Activated CD4-positive, alpha-beta T cell treated with anti-CD3 and anti-CD28 coated beads, Interleukin-2, amount 10 ng/mL, durations not matched to agents 24 days and 14 days (primary cell): ENCODE data around the gene DTNA. TPM values are rescaled to one million over a fixed set of nuclear protein-coding genes. Genes with fewer than 3 reads are reported as not detected.
"Not testable (repeated sequence)": the region's sequence is repeated elsewhere in the genome, so short reads cannot be mapped to it uniquely, and the experiment has no call there.

Experiments used
- DNase-seq: peaks from one replicate; pipeline ENCODE4 v3.0.0; 2022
- H3K27ac Mint-ChIP-seq: one replicate; pipeline ENCODE4 v1.8.0; 2022; ENCODE audit warnings: mild to moderate bottlenecking, mixed read lengths
- H3K27me3 Mint-ChIP-seq: one replicate; pipeline ENCODE4 v1.8.0; 2022; ENCODE audit warnings: mixed read lengths
- H3K36me3 Mint-ChIP-seq: one replicate; pipeline ENCODE4 v1.8.0; 2022; ENCODE audit warnings: low read depth, mild to moderate bottlenecking, mixed read lengths
- H3K4me1 Mint-ChIP-seq: one replicate; pipeline ENCODE4 v1.8.0; 2021; ENCODE audit warnings: mixed read lengths
- H3K4me3 Mint-ChIP-seq: one replicate; pipeline ENCODE4 v1.8.0; 2022; ENCODE audit warnings: mild to moderate bottlenecking, moderate library complexity, mixed read lengths
- H3K9me3 Mint-ChIP-seq: one replicate; pipeline ENCODE4 v1.8.0; 2021; ENCODE audit warnings: mixed read lengths
- intact Hi-C: fragments of 100-400 bp; cut with micrococcal nuclease; formaldehyde crosslinking; loops from one replicate; pipeline ENCODE4 v1.15.1; 2023
- total RNA-seq: library from RNA; stranded (reverse); gene quantifications from 2 replicates; pipeline ENCODE4 v1.2.3, GENCODE V29; 2022

DTNA gene
- total RNA-seq, 1 donor from 2014 or later, result not detected

GRCh38 chr18:34734056-34734455 lies 24.0 kb downstream of the DTNA start:
- Mint-ChIP-seq H3K4me1 (no peaks in the 10 kb centered on the region), H3K4me3 (no peak overlapping the region), H3K27me3 (peaks cover 4% of the 10 kb centered on the region), H3K9me3 (no peaks in the 10 kb centered on the region), H3K36me3 (no peaks in the 10 kb centered on the region), H3K27ac (no peak overlapping the region)
- intact Hi-C loops, result no loop called here
- DNase-seq, result no peak

GRCh38 chr18:34734526-34734925 lies 24.4 kb downstream of the DTNA start:
- H3K36me3 Mint-ChIP-seq, H3K9me3 Mint-ChIP-seq, H3K27ac Mint-ChIP-seq, DNase-seq, intact Hi-C loops, H3K4me1 Mint-ChIP-seq, H3K27me3 Mint-ChIP-seq, H3K4me3 Mint-ChIP-seq: not testable (repeated sequence)

GRCh38 chr18:34738175-34738894 lies 28.2 kb downstream of the DTNA start:
- intact Hi-C loops, result no loop called here
- no peaks in the 10 kb centered on the region for H3K36me3 Mint-ChIP-seq
- H3K27me3 Mint-ChIP-seq, result no peaks in the 10 kb centered on the region

GRCh38 chr18:34740101-34740500 lies 30.0 kb downstream of the DTNA start:
- no peaks in the 10 kb centered on the region for H3K4me1 Mint-ChIP-seq
- H3K27ac Mint-ChIP-seq, result no peak overlapping the region
- DNase-seq, result no peak
- intact Hi-C loops, result no loop called here
- no peak overlapping the region for H3K4me3 Mint-ChIP-seq
- no peaks in the 10 kb centered on the region for H3K9me3 Mint-ChIP-seq
- H3K27me3 Mint-ChIP-seq, result no peaks in the 10 kb centered on the region
- H3K36me3 Mint-ChIP-seq, result no peaks in the 10 kb centered on the region

More at GRCh38 chr18:34738175-34738894, 28.2 kb downstream of the DTNA start:
- Mint-ChIP-seq H3K4me1 (no peaks in the 10 kb centered on the region), H3K27ac (no peak overlapping the region), H3K4me3 (no peak overlapping the region), H3K9me3 (no peaks in the 10 kb centered on the region)
- DNase-seq, result no peak

GRCh38 chr18:34740724-34741123 lies 30.6 kb downstream of the DTNA start:
- Mint-ChIP-seq H3K4me1 (no peaks in the 10 kb centered on the region), H3K36me3 (no peaks in the 10 kb centered on the region), H3K27ac (no peak overlapping the region), H3K9me3 (no peaks in the 10 kb centered on the region), H3K27me3 (no peaks in the 10 kb centered on the region), H3K4me3 (no peak overlapping the region)
- intact Hi-C loops, result no loop called here
- no peak for DNase-seq

GRCh38 chr18:34741401-34741800 lies 31.3 kb downstream of the DTNA start:
- intact Hi-C loops, result no loop called here

GRCh38 chr18:34742891-34743341 lies 32.8 kb downstream of the DTNA start:
- no peaks in the 10 kb centered on the region for H3K4me1 Mint-ChIP-seq
- H3K27me3 Mint-ChIP-seq, result peaks cover 2% of the 10 kb centered on the region
- DNase-seq, result no peak
- no peak overlapping the region for H3K27ac Mint-ChIP-seq
- no peaks in the 10 kb centered on the region for H3K9me3 Mint-ChIP-seq
- H3K4me3 Mint-ChIP-seq, result no peak overlapping the region
- no peaks in the 10 kb centered on the region for H3K36me3 Mint-ChIP-seq
- intact Hi-C loops, result no loop called here

More at GRCh38 chr18:34741401-34741800, 31.3 kb downstream of the DTNA start:
- Mint-ChIP-seq H3K4me1 (no peaks in the 10 kb centered on the region), H3K27me3 (no peaks in the 10 kb centered on the region), H3K9me3 (no peaks in the 10 kb centered on the region), H3K36me3 (no peaks in the 10 kb centered on the region), H3K27ac (no peak overlapping the region), H3K4me3 (no peak overlapping the region)
- DNase-seq, result no peak

- no peaks in the 10 kb centered on the region for H3K36me3 Mint-ChIP-seq
- H3K27me3 Mint-ChIP-seq, result peaks cover 3% of the 10 kb centered on the region
- H3K27ac Mint-ChIP-seq, result no peak overlapping the region
- no peak for DNase-seq
- no peaks in the 10 kb centered on the region for H3K9me3 Mint-ChIP-seq
- H3K4me3 Mint-ChIP-seq, result no peak overlapping the region
- intact Hi-C loops, result no loop called here
- H3K4me1 Mint-ChIP-seq, result no peaks in the 10 kb centered on the region
Observed at GRCh38 chr18:34744569-34744968, 34.5 kb downstream of the DTNA start.

- intact Hi-C loops, result no loop called here
- Mint-ChIP-seq H3K27ac (no peak overlapping the region), H3K4me3 (no peak overlapping the region), H3K36me3 (no peaks in the 10 kb centered on the region), H3K4me1 (no peaks in the 10 kb centered on the region), H3K9me3 (no peaks in the 10 kb centered on the region), H3K27me3 (peaks cover 3% of the 10 kb centered on the region)
- DNase-seq, result no peak
Observed at GRCh38 chr18:34746614-34747013, 36.5 kb downstream of the DTNA start.

GRCh38 chr18:34749721-34750120 lies 39.6 kb downstream of the DTNA start:
- DNase-seq, result no peak
- Mint-ChIP-seq H3K4me3 (no peak overlapping the region), H3K9me3 (no peaks in the 10 kb centered on the region), H3K27ac (no peak overlapping the region), H3K4me1 (no peaks in the 10 kb centered on the region), H3K27me3 (peaks cover 3% of the 10 kb centered on the region), H3K36me3 (no peaks in the 10 kb centered on the region)
- intact Hi-C loops, result no loop called here

- Mint-ChIP-seq H3K4me1 (no peaks in the 10 kb centered on the region), H3K27me3 (peaks cover 2% of the 10 kb centered on the region), H3K27ac (no peak overlapping the region), H3K9me3 (no peaks in the 10 kb centered on the region), H3K36me3 (no peaks in the 10 kb centered on the region), H3K4me3 (no peak overlapping the region)
- intact Hi-C loops, result no loop called here
- no peak for DNase-seq
Observed at GRCh38 chr18:34752056-34752455, 42.0 kb downstream of the DTNA start.

- Mint-ChIP-seq H3K4me3 (no peak overlapping the region), H3K27me3 (no peaks in the 10 kb centered on the region), H3K36me3 (no peaks in the 10 kb centered on the region), H3K27ac (no peak overlapping the region), H3K4me1 (no peaks in the 10 kb centered on the region), H3K9me3 (no peaks in the 10 kb centered on the region)
- DNase-seq, result no peak
- intact Hi-C loops, result no loop called here
Observed at GRCh38 chr18:34754300-34754699, 44.2 kb downstream of the DTNA start.

- no peak for DNase-seq
- Mint-ChIP-seq H3K9me3 (no peaks in the 10 kb centered on the region), H3K4me3 (no peak overlapping the region), H3K4me1 (no peaks in the 10 kb centered on the region), H3K27ac (no peak overlapping the region), H3K36me3 (no peaks in the 10 kb centered on the region), H3K27me3 (peaks cover 4% of the 10 kb centered on the region)
- intact Hi-C loops, result no loop called here
Observed at GRCh38 chr18:34757666-34758065, 47.6 kb downstream of the DTNA start.

- Mint-ChIP-seq H3K9me3 (no peaks in the 10 kb centered on the region), H3K36me3 (no peaks in the 10 kb centered on the region), H3K27ac (no peak overlapping the region), H3K4me3 (no peak overlapping the region), H3K4me1 (no peaks in the 10 kb centered on the region), H3K27me3 (peaks cover 4% of the 10 kb centered on the region)
- intact Hi-C loops, result no loop called here
- DNase-seq, result no peak
Observed at GRCh38 chr18:34758378-34758948, 48.4 kb downstream of the DTNA start.

GRCh38 chr18:34760444-34760843 lies 50.3 kb downstream of the DTNA start:
- Mint-ChIP-seq H3K36me3 (no peaks in the 10 kb centered on the region), H3K4me1 (no peaks in the 10 kb centered on the region), H3K9me3 (no peaks in the 10 kb centered on the region), H3K27me3 (peaks cover 4% of the 10 kb centered on the region), H3K27ac (no peak overlapping the region), H3K4me3 (no peak overlapping the region)
- no peak for DNase-seq
- intact Hi-C loops, result no loop called here
